ENCODE data around the gene TYW1.
"Not testable (repeated sequence)": the region's sequence is repeated elsewhere in the genome, so short reads cannot be mapped to it uniquely, and the experiment has no call there.

The TYW1 gene

GRCh38 chr7:66995050-66995776, 1.4 kb upstream of the TYW1 start, which contains the start of gene SBDS:
TSS of gene SBDS (minus strand) at chr7:66995586. CDS start at chr7:66995417, 169 bp downstream.
- DNase-seq = peak; percentile 83

DNA sequence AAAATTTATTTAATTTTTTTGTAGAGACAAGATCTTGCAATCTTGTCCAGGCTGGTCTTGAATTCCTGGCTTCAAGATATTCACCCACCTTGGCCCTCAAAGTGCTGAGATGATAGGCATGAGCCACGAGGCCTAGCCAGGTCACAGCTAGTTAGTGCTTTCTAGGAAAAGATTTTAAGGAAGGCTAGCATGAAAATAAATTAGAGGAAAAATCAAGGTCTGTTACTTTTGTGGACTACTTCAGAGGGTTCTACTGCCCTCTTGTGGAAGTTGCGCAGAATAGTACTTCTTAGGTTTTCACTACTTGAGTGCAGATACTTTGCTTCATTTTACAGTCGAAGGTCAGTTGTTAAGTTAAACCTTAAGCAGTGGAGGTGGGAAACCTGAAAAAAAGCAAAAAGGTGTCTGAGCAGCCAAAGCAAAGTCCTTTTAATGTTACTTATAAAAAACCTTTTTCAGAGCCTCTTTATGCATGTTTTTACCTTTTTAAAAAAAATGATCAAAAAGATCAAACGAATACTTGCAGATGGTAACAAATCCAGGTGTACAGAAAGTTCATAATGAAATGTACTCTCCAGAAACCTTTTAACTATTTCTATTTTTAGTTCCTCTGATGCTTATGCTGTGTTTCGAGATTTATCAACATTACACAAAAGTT, 4.1 kb downstream of the TYW1 start:
- DNase-seq = not testable (repeated sequence)

GRCh38 chr7:67004145-67004544, 7.5 kb downstream of the TYW1 start:
- DNase-seq = not testable (repeated sequence)

- DNase-seq = no peak
These were observed 10.3 kb downstream of the TYW1 start for GRCh38 chr7:67006965-67007364.

DNA sequence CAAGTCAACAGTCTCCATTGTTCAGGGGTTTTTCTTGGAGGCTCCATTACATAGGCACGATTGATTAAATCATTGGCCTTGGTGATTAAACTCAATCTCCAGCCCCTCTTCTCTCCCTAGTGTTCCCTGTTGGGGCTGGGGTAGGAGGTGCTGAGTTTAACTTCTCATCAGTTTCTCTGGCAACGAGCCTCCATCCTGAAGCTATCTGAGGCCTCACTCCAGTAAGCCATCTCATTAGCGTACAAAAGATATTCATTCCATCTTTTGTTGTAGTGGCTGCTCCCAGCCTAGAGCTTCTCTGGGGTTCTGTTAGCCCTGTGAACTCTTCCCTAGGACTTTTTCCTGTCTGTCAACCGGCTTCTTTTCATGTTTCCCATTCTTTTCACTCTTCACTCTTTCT, 11.6 kb downstream of the TYW1 start:
- no peak for DNase-seq

DNA sequence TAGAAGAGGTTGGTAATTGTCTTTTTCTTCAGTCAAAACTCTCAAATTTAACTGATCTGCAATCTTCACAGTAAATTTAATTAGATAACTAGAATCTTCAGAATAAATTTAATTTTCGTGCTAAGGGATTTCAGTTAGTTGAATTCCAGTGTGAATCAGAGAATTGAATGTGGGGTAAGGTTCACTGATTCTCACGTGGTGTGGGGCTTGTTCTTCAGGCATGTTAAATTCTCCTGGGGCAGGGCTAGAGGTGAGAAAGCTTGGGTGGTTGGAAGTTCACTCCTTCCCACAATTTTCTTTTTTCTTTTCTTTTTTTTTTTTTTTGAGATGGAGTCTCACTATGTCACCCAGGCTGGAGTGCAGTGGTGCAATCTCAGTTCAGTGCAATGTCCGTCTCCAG, 13.0 kb downstream of the TYW1 start:
- DNase-seq = not testable (repeated sequence)

GRCh38 chr7:67014076-67014622, 17.5 kb downstream of the TYW1 start:
- not testable (repeated sequence) for DNase-seq

- not testable (repeated sequence) for DNase-seq
These were observed 21.3 kb downstream of the TYW1 start for GRCh38 chr7:67017971-67018370.

DNA sequence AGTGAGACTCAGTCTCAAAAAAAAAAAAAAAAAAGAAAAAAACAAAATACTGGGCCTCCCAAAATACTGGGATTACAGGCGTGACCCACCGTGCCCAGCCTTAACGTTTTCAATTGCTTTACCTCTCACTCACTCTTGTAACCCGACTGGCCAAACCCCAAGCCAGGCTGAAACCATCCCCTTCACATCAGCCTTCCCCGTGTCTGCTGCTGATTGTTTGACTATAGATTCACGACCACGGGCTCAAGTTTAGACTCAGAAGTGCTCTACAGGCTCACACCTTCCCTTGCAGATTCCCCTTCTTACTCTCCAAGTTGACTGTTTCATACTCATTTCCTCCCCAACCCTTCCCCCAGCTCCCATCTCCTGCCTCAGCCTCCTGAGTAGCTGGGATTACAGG, 22.3 kb downstream of the TYW1 start:
- no peak for DNase-seq

DNA sequence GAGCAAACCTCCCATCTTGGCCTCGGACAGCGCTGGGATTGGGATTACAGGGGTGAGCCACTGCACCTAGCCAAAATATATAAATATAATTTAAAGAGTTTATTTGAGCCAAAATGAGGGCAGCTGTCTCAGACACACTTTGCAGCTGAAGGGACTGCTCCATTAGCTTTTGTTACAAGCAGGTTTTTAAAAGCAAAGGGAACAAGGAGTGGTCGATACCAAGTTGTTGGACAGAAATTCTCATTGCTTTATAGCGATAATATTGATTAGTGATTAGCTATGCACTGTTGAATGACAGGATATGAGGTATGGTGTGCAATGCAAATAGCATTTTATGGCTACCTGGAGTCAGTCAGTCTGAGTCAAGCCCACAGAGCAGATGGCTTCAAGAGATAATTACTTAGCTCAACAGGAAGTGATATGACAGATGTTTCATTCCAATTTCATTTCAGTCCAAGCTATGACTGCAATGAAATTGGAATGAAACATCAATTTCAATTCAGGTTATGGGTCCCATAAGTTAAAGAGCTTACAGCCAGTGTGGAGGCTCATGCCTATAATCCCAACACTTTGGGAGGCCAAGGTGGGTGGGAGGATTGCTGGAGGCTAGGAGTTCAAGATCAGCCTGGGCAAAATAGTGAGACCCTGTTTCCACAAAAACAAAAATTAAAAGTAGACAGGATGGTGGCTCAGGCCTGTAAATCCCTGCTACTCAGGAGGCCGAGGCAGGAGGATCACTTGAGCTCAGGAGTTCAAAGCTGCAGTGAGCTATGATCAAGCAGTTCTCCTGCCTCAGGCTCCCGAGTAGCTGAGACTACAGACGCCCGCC, 23.1 kb downstream of the TYW1 start:
- peak; percentile 46 for DNase-seq

- DNase-seq = no peak
These were observed 24.6 kb downstream of the TYW1 start for GRCh38 chr7:67021260-67021659.

GRCh38 chr7:67022511-67022910, 25.9 kb downstream of the TYW1 start:
- DNase-seq = no peak

GRCh38 chr7:67025459-67025858, 28.8 kb downstream of the TYW1 start:
- DNase-seq = not testable (repeated sequence)

DNA sequence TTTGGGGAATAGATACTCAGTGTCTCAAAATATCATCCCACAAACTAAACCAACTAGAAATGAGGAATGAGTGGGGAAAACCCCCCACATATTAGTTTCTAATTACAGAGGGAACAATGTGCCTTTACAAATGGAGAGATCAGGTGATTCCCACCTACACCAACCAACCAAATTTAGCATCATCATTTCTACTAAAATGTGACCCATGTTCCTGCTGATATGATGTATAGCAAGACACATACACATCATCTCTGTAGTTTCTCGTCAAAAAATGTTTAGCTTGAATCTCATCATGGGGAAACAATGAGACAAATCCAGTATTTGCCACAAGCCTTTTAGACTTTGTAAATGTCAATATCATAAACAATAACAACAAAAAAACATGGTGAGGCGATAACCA, 35.1 kb downstream of the TYW1 start:
- DNase-seq = not testable (repeated sequence)

DNA sequence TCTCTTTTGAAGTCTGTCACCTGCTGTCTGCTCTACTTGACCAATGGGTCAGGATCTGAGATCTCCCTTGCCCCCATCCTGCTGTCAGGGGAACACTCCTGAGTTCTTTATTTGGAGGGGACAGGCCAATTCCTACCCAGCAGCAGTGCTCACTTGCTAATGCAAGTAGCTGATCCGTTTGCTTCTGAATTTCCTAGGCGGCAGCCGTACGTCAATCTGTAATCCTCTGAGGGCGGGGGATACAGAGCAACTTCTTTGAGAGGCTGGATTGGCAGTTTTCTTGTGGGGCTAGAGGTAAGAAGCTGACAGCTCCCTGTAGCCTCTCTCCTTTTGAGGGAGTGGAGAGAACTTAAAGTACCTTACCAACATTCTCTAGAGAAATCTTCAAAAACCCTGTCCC, 36.6 kb downstream of the TYW1 start:
- DNase-seq = no peak

DNA sequence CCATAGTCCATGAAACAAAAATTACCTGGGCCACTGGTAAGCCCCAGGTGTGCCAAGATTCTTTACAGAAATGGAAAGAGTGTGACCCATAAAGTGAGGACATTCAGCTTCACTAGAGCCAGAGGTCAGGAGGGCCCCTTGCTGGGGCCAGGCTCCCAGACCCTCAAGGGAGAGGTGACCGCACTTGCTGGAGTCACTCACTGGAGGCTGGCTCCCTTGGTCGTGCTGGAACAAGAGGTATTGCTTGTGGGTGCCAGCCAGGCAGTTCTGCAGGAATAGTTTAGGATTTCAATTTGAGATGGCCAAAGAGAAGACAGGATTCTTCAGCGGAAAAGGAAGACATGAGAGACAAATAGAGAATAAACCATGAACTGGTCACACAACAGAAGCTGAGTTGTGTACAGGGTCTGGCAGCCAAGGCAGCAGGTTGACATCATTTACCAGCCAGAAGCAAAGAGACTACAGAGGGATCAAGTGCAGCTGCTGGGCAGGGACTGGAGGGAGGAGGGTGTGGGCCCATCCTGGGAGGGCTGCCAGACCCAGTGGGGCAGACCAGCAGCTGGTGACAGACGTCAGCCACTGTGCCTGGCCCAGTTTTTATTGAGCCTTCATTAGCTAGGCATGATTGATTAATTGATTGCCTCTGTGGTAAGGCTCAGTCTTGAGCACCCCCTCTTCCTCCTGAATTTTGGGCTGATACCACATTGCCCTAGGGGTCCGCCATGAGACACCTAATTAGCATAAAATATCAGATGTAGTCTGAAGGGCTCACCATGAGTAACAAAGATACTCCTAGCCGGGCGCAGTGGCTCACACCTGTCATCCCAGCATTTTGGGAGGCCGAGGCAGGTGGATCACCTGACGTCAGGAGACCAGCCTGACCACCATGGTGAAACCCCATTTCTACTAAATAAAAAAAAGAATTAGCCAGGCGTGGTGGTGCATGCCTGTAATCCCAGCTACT, 40.1 kb downstream of the TYW1 start:
- DNase-seq = not testable (repeated sequence)

DNA sequence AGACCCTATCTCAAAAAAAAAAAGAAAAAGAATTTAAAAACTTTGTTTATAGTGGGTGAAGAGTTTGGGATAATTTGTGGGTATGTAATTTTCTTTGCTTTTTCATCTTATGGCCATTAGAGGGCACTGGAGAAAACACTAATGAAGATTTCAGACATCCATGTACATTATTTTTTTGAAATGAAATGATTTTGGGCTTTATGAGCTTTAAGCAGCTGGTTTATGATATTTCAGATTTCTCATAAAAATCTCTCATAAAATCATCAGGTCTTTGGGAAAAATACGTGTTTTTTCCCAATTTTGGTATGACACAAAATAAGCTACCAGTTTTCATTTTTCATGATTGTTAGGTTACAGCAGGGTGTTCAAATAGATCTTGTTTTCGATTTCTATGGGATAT, 44.2 kb downstream of the TYW1 start:
- DNase-seq = not testable (repeated sequence)

GRCh38 chr7:67042781-67043558, 46.3 kb downstream of the TYW1 start:
- not testable (repeated sequence) for DNase-seq

- not testable (repeated sequence) for DNase-seq
These were observed 46.9 kb downstream of the TYW1 start for GRCh38 chr7:67043559-67043930.

- DNase-seq = no peak
These were observed 48.9 kb downstream of the TYW1 start for GRCh38 chr7:67045496-67045995.

DNA sequence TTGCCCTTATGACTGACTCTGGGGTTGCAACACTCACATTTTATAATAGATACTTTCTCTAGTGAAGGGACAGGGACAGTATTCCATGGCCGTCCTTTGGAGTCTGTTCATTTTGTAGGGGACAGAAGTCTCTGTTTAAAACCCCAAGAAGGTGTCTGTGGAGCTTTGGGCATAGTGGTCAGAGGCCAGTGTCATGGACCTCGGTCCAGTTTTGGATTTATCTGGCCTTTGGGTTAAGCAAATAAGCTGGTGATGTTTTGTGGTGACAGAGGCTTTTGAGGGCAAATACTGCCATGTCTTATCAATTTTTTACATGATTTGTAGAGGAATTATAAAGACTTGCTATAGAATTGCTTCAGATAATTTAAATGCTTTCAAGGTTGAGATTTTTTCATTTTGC, 50.2 kb downstream of the TYW1 start:
- DNase-seq = not testable (repeated sequence)

Measured in NCI-H524 treated with DMSO at 0.1 percent for 48 hours (cell line).